HCT116 (cell line): Measurements from ENCODE around the gene MRPL11. TPM values are rescaled to one million over a fixed set of nuclear protein-coding genes. Genes with fewer than 3 reads are reported as not detected.
A peak's percentile ranks its signal among the peaks of the same experiment; 100 is the strongest.

Source experiments
- ATAC-seq: fragments of 200-7000 bp; cut with Tn5 transposase; 2 replicates; pipeline ENCODE4 v1.9.1; 2020; ENCODE audit warnings: mild to moderate bottlenecking, moderate library complexity
- BruUV-seq: library from RNA; stranded (reverse); fragments of 400-500 nt; replicated peaks from 2 replicates; lab custom pipeline; 2021; lab: Mats Ljungman, UMichigan
- CTCF ChIA-PET: fragments of 300-600 bp; sonication (Branson Sonifier 250); formaldehyde crosslinking; loops from one replicate; lab custom pipeline; 2021; ENCODE audit warnings: antibody characterized with exemption; lab: Charles Lee
- POLR2A ChIA-PET: fragments of 300-600, 350-600 bp; sonication (Branson Sonifier 250); formaldehyde crosslinking; loops from one replicate; lab custom pipeline; 2021; ENCODE audit warnings: antibody characterized with exemption; lab: Charles Lee
- RAD21 ChIA-PET, 2 experiments: fragments of 300-600 bp; sonication (Branson Sonifier 250); formaldehyde crosslinking; loops; one replicate each; lab custom pipeline; 2023; ENCODE audit warnings: low total read pairs in 2 of 2; ENCODE audit not compliant: uncharacterized antibody in 2 of 2, unreplicated experiment in 2 of 2, low non-redundant PET in 1 of 2; lab: Charles Lee
- DNase-seq: peaks from one replicate; pipeline ENCODE4 v3.0.0-alpha.2; 2010; ENCODE audit warnings: low read depth, low spot score
- H2AFZ ChIP-seq: fragments of 200-600 bp; shearing (Covaris generic), sonication (generic); 2 replicates; pipeline ENCODE4 v1.6.1; 2017; ENCODE audit warnings: low read depth, mixed run types, mixed read lengths, antibody characterized with exemption, low read length; ENCODE audit not compliant: poor library complexity, severe bottlenecking
- H3K27ac ChIP-seq: 2 replicates; pipeline ENCODE4 v1.5.1; 2012; ENCODE audit warnings: low read depth, low read length
- H3K27me3 ChIP-seq: fragments of 200-600 bp; sonication (generic); 2 replicates; pipeline ENCODE4 v1.6.1; 2016; ENCODE audit warnings: mixed run types, low read length, mixed read lengths; ENCODE audit not compliant: insufficient read depth
- H3K36me3 ChIP-seq, 2 experiments: fragments of 200-500 bp in 1 of 2; fragments of 200-600 bp in 1 of 2; sonication (Bioruptor generic) in 1 of 2; sonication (generic) in 1 of 2; 2 replicates each; pipeline versions ENCODE4 v1.5.1 to v1.6.1; 2014 to 2016; ENCODE audit warnings: low read length in 2 of 2, inconsistent platforms in 1 of 2, mixed read lengths in 1 of 2, mixed run types in 1 of 2; ENCODE audit not compliant: insufficient read depth in 2 of 2, control insufficient read depth in 1 of 2
- H3K4me1 ChIP-seq, 2 experiments: fragments of 200-600 bp in 1 of 2; sonication (generic) in 1 of 2; 2 replicates each; pipeline versions ENCODE4 v1.5.1 to v1.6.1; 2012 to 2017; ENCODE audit warnings: low read length in 2 of 2, inconsistent platforms in 1 of 2, mild to moderate bottlenecking in 1 of 2, mixed read lengths in 1 of 2, mixed run types in 1 of 2, moderate library complexity in 1 of 2; ENCODE audit not compliant: insufficient read depth in 2 of 2, control insufficient read depth in 1 of 2
- H3K4me2 ChIP-seq: fragments of 200-600 bp; sonication (generic); 2 replicates; pipeline ENCODE4 v1.6.1; 2017; ENCODE audit warnings: mixed run types, low read length, mixed read lengths
- H3K4me3 ChIP-seq, 2 experiments: fragments of 200-600 bp in 1 of 2; sonication (generic) in 1 of 2; replicated peaks in 1 of 2; 2 replicates each; pipeline ENCODE4 v1.5.1; 2011 to 2016; ENCODE audit warnings: low read length in 2 of 2, control low read depth in 1 of 2, low read depth in 1 of 2, mild to moderate bottlenecking in 1 of 2, mixed read lengths in 1 of 2, mixed run types in 1 of 2
- H3K79me2 ChIP-seq: fragments of 200-600 bp; sonication (generic); 2 replicates; pipeline ENCODE4 v1.6.1; 2017; ENCODE audit warnings: mild to moderate bottlenecking, mixed run types, low read length, moderate library complexity, mixed read lengths; ENCODE audit not compliant: insufficient read depth
- H3K9ac ChIP-seq: fragments of 200-600 bp; sonication (generic); 2 replicates; pipeline ENCODE4 v1.6.1; 2016; ENCODE audit warnings: low read length, mixed read lengths
- H3K9me2 ChIP-seq: fragments of 200-600 bp; sonication (generic), shearing (Covaris generic); 2 replicates; pipeline ENCODE4 v1.6.1; 2017; ENCODE audit warnings: mixed run types, mild to moderate bottlenecking, moderate library complexity; ENCODE audit not compliant: insufficient read depth
- H3K9me3 ChIP-seq, 2 experiments: fragments of 200-500 bp in 1 of 2; fragments of 200-600 bp in 1 of 2; sonication (Bioruptor generic) in 1 of 2; sonication (generic) in 1 of 2; 2 replicates each; pipeline ENCODE4 v1.6.1; 2014 to 2017; ENCODE audit warnings: low read length in 2 of 2, mixed read lengths in 2 of 2, inconsistent platforms in 1 of 2, low read depth in 1 of 2, mild to moderate bottlenecking in 1 of 2, mixed run types in 1 of 2, moderate library complexity in 1 of 2; ENCODE audit not compliant: control insufficient read depth in 1 of 2, insufficient read depth in 1 of 2
- H4K20me1 ChIP-seq: fragments of 200-600 bp; sonication (generic), shearing (Covaris generic); 2 replicates; pipeline ENCODE4 v1.6.1; 2017; ENCODE audit warnings: mixed run types, mild to moderate bottlenecking, moderate library complexity; ENCODE audit not compliant: insufficient read depth
- CBX3 ChIP-seq: IDR thresholded peaks from 2 replicates; pipeline ENCODE4 v1.6.1; 2012; ENCODE audit warnings: low read depth
- EGR1 ChIP-seq: IDR thresholded peaks from 2 replicates; pipeline ENCODE4 v1.6.1; 2012; ENCODE audit warnings: low read depth
- POLR2A ChIP-seq: IDR thresholded peaks from 2 replicates; pipeline ENCODE4 v1.7.0; 2011; ENCODE audit warnings: borderline replicate concordance; ENCODE audit not compliant: insufficient read depth, insufficient read length; ENCODE audit errors: extremely low read depth
- SRF ChIP-seq: IDR thresholded peaks from 2 replicates; pipeline ENCODE4 v1.6.1; 2012; ENCODE audit warnings: low read depth
- TCF7L2 ChIP-seq: IDR thresholded peaks from 2 replicates; pipeline ENCODE4 v1.7.0; 2011; ENCODE audit warnings: borderline replicate concordance, inconsistent platforms; ENCODE audit not compliant: insufficient read depth, insufficient read length; ENCODE audit errors: extremely low read depth
- intact Hi-C: fragments of 100-400 bp; cut with micrococcal nuclease; formaldehyde crosslinking; loops from 2 replicates; pipeline ENCODE4 v1.10.0; 2022
- total RNA-seq: library from RNA; stranded (reverse); gene quantifications from one replicate; pipeline ENCODE4 v1.2.1, GENCODE V29; 2021; ENCODE audit not compliant: unreplicated experiment
- TF ChIP-seq, protein P1 (sequence below): IDR thresholded peaks from 2 replicates; pipeline ENCODE4 v1.6.1; 2012
- TF ChIP-seq, protein P2 (sequence below): IDR thresholded peaks from 2 replicates; pipeline ENCODE4 v1.6.1; 2012
- TF ChIP-seq, protein P3 (sequence below), 3 experiments: fragments of 200-600 bp in 1 of 3; sonication (generic) in 1 of 3; IDR thresholded peaks in 2 of 3; conservative IDR thresholded peaks in 1 of 3; 2 replicates each; pipeline ENCODE4 v1.5.1; 2012 to 2017; ENCODE audit warnings: low read depth in 2 of 3, low read length in 2 of 3, antibody characterized with exemption in 1 of 3, borderline replicate concordance in 1 of 3, control low read depth in 1 of 3, mild to moderate bottlenecking in 1 of 3, mixed read lengths in 1 of 3, mixed run types in 1 of 3, moderate library complexity in 1 of 3; ENCODE audit not compliant: insufficient read depth in 1 of 3

The MRPL11 gene
- total RNA-seq, 1 experiment from 2014 or later = 126 TPM

DNA sequence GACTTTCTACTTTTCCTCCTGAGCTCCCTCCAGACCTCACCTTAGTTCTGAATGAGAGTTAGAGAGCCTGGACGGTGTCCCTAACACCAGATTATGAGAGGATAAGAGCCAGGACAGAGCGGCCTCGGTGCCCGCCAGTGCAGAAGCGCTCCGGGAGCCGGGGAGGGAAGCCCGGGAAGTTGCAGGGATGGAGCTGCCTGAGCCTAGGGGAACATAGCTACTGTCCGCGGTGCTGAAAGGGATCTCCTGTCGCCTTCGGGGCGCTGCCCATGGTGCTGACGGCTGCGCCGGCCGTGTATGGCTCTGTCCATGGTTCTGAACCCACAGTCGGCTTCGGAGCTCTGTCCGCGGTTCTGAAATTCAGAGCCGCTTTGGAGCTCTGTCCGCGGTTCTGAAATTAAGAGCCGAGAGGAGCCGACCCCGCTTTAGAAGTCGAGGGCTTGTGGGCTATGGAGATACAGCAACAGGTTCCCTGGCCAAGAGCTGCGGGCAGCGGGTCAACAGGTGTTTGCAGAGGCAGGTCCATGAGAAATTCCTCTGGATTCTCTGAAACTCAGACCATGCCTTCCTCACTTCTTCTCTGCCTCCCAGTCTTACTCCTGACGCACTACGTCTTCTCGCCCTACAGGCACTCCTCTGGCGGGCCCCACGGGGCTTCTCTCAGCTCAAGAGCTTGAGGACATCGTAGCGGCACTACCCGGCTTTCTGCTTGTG, 17.0 kb downstream of the MRPL11 start (continued):
- TF ChIP-seq, protein P1, sequence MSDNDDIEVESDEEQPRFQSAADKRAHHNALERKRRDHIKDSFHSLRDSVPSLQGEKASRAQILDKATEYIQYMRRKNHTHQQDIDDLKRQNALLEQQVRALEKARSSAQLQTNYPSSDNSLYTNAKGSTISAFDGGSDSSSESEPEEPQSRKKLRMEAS = peak; percentile 93
- TF ChIP-seq CBX3 = peak; percentile 100
- TF ChIP-seq EGR1 = no peak

DNA sequence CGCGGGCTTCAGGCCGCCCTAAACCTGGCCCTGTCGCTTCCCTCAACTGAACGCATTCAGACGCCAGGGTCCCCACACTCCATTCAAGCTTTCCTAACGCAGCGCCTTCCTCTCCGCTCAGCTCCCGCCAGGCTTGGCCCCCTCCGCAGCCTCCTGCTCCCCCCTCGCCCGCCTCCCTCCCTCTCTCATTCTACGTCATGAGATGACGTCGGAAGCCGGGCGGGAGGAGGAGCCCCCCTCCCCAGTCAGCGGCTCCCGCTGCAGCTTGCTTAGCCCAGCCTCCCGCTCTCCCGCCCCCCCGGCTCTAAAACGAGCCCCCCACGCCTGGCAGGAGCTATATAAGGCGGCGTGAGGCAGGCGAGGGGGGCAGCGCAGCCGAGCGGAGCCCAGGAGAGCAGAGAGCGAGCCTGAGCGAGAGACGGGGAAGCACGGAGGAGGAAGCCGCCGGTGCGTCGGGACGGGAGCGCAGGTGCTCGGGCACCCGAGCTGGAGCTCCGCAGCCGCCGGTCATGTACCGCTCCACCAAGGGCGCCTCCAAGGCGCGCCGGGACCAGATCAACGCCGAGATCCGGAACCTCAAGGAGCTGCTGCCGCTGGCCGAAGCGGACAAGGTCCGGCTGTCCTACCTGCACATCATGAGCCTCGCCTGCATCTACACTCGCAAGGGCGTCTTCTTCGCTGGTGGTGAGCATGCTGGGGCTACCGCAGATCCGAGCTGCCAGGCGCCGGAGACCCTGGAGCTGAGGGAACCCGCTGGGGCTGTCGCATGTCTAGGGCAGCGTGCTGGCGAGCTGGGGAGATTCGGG, 17.8 kb downstream of the MRPL11 start, which contains the start of gene NPAS4:
Gene NPAS4 (plus strand): TSS at position 365 of the 806 bp plus-strand sequence. CDS start 145 bp downstream, at position 510.
- no peaks in the 10 kb centered on the region for H3K79me2 ChIP-seq
- TF ChIP-seq, protein P2, sequence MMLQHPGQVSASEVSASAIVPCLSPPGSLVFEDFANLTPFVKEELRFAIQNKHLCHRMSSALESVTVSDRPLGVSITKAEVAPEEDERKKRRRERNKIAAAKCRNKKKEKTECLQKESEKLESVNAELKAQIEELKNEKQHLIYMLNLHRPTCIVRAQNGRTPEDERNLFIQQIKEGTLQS = no peak
- TF ChIP-seq SRF (no peak), POLR2A (no peak), TCF7L2 (no peak)
- TF ChIP-seq, protein P3, sequence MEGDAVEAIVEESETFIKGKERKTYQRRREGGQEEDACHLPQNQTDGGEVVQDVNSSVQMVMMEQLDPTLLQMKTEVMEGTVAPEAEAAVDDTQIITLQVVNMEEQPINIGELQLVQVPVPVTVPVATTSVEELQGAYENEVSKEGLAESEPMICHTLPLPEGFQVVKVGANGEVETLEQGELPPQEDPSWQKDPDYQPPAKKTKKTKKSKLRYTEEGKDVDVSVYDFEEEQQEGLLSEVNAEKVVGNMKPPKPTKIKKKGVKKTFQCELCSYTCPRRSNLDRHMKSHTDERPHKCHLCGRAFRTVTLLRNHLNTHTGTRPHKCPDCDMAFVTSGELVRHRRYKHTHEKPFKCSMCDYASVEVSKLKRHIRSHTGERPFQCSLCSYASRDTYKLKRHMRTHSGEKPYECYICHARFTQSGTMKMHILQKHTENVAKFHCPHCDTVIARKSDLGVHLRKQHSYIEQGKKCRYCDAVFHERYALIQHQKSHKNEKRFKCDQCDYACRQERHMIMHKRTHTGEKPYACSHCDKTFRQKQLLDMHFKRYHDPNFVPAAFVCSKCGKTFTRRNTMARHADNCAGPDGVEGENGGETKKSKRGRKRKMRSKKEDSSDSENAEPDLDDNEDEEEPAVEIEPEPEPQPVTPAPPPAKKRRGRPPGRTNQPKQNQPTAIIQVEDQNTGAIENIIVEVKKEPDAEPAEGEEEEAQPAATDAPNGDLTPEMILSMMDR (IDR thresholded peaks at IDR 0.05 in 2 of 3, conservative IDR thresholded peaks at IDR 0.05 in 1 of 3; ENCODE audit: borderline replicate concordance in 1 of 3, insufficient read depth in 1 of 3, low read depth in 2 of 3, low read length in 2 of 3) = no peak
- TF ChIP-seq, all 23 proteins: peak for 0
- Histone ChIP-seq H3K36me3 (no peaks in the 10 kb centered on the region), H3K9me2 (no peaks in the 10 kb centered on the region), H3K27me3 (peaks cover 33% of the 10 kb centered on the region), H3K4me3 (no peak within 1 kb of the TSS), H2AFZ (no peak within 1 kb of the TSS), H4K20me1 (no peaks in the 10 kb centered on the region), H3K9me3 (no peaks in the 10 kb centered on the region), H3K4me1 (peaks cover 12 to 17% of the 10 kb centered on the region in 2 experiments), H3K9ac (no peak within 1 kb of the TSS), H3K4me2 (no peak within 1 kb of the TSS), H3K27ac (no peak within 1 kb of the TSS)
- intact Hi-C loops = no loop called here
- ChIA-PET RAD21 (interaction anchor here in 1 of 2 experiments (1.0 kb wide), 1 partner anchor 35 kb away, joined by 3 read pairs; no protein-coding TSS in a partner anchor), POLR2A (no interaction called here), CTCF (interaction anchor here (0.8 to 1.7 kb wide), 7 partner anchors 10 to 257 kb away, joined by 3 to 7 read pairs (median 3); partner anchors contain the start of genes MRPL11, RBM4B and YIF1A)
- ATAC-seq (no peak), DNase-seq (no peak)
- no TSS peak for BruUV-seq
